Osteoblast (primary cell): ENCODE results near the gene DIP2A. TPM values are rescaled to one million over a fixed set of nuclear protein-coding genes. Genes with fewer than 3 reads are reported as not detected.
A peak's percentile ranks its signal among the peaks of the same experiment; 100 is the strongest.

ENCODE experiments used
- DNase-seq: peaks from one replicate; pipeline ENCODE4 v3.0.0; 2011; ENCODE audit warnings: low spot score, mixed read lengths; ENCODE audit not compliant: insufficient read length; ENCODE audit errors: missing footprints
- H2AFZ ChIP-seq: 2 replicates; pipeline ENCODE4 v1.6.0; 2011; ENCODE audit warnings: mild to moderate bottlenecking, low read length
- H3K27ac ChIP-seq: 2 replicates; pipeline ENCODE4 v1.5.1; 2011; ENCODE audit warnings: mild to moderate bottlenecking, low read depth, low read length, moderate library complexity
- H3K27me3 ChIP-seq: 2 replicates; pipeline ENCODE4 v1.6.0; 2012; ENCODE audit warnings: mild to moderate bottlenecking, control low read depth, inconsistent platforms, low read length, moderate library complexity; ENCODE audit not compliant: insufficient read depth
- H3K36me3 ChIP-seq: 2 replicates; pipeline ENCODE4 v1.5.1; 2011; ENCODE audit warnings: mild to moderate bottlenecking, low read length, control low read depth, moderate library complexity; ENCODE audit not compliant: insufficient read depth
- H3K4me1 ChIP-seq: 2 replicates; pipeline ENCODE4 v1.5.1; 2011; ENCODE audit warnings: mild to moderate bottlenecking, low read length, control low read depth, moderate library complexity; ENCODE audit not compliant: insufficient read depth
- H3K4me2 ChIP-seq: 2 replicates; pipeline ENCODE4 v1.6.0; 2011; ENCODE audit warnings: mild to moderate bottlenecking, low read length; ENCODE audit not compliant: insufficient read depth
- H3K4me3 ChIP-seq: fragments of 200-600 bp; sonication (generic); 3 replicates; pipeline ENCODE4 v1.5.1; 2012; ENCODE audit warnings: mild to moderate bottlenecking, low read length, inconsistent platforms; ENCODE audit not compliant: insufficient read depth
- H3K79me2 ChIP-seq: 2 replicates; pipeline ENCODE4 v1.6.0; 2012; ENCODE audit warnings: mild to moderate bottlenecking, low read length, control low read depth, inconsistent platforms; ENCODE audit not compliant: insufficient read depth
- H3K9me3 ChIP-seq: 2 replicates; pipeline ENCODE4 v1.5.1; 2011; ENCODE audit warnings: low read depth, low read length, control low read depth
- H4K20me1 ChIP-seq: 2 replicates; pipeline ENCODE4 v1.6.0; 2012; ENCODE audit warnings: mild to moderate bottlenecking, low read length, control low read depth; ENCODE audit not compliant: insufficient read depth
- CTCF ChIP-seq: IDR thresholded peaks from 2 replicates; pipeline ENCODE4 v1.5.1; 2011; ENCODE audit warnings: mild to moderate bottlenecking, low read depth, low read length, moderate library complexity; ENCODE audit errors: extremely low read depth
- total RNA-seq: library from RNA; depleted of rRNA; stranded (reverse); fragments of >200 nt; gene quantifications from 2 replicates; pipeline ENCODE4 v1.2.3, GENCODE V29; 2012

DIP2A gene
- total RNA-seq, 1 donor: 22.8 TPM

- Histone ChIP-seq H4K20me1 (no peaks in the 10 kb centered on the region), H2AFZ (no peak overlapping the region), H3K9me3 (no peaks in the 10 kb centered on the region), H3K79me2 (peaks cover 2% of the 10 kb centered on the region), H3K4me2 (no peak overlapping the region), H3K27me3 (no peaks in the 10 kb centered on the region), H3K4me1 (peaks cover 4% of the 10 kb centered on the region), H3K27ac (peak overlapping the region; percentile 34), H3K36me3 (peaks cover 41% of the 10 kb centered on the region), H3K4me3 (no peak overlapping the region)
- peak; percentile 93 for DNase-seq
- no peak for TF ChIP-seq CTCF
Measured at GRCh38 chr21:46509741-46510502, 51.2 kb downstream of the DIP2A start.

- Histone ChIP-seq H2AFZ (no peak overlapping the region), H4K20me1 (peaks cover 7% of the 10 kb centered on the region), H3K4me1 (peaks cover 4% of the 10 kb centered on the region), H3K4me3 (no peak overlapping the region), H3K79me2 (peaks cover 12% of the 10 kb centered on the region), H3K27ac (no peak overlapping the region), H3K27me3 (no peaks in the 10 kb centered on the region), H3K9me3 (no peaks in the 10 kb centered on the region), H3K4me2 (no peak overlapping the region), H3K36me3 (peaks cover 20% of the 10 kb centered on the region)
- DNase-seq: no peak
- TF ChIP-seq CTCF: no peak
Measured at GRCh38 chr21:46515109-46515508, 56.4 kb downstream of the DIP2A start.

GRCh38 chr21:46516068-46516467 is 57.4 kb downstream of the DIP2A start:
- Histone ChIP-seq H3K79me2 (peaks cover 12% of the 10 kb centered on the region), H3K4me3 (no peak overlapping the region), H3K4me2 (no peak overlapping the region), H3K27ac (no peak overlapping the region), H3K36me3 (peaks cover 17% of the 10 kb centered on the region), H2AFZ (no peak overlapping the region), H3K9me3 (no peaks in the 10 kb centered on the region), H4K20me1 (peaks cover 7% of the 10 kb centered on the region), H3K4me1 (peaks cover 4% of the 10 kb centered on the region), H3K27me3 (no peaks in the 10 kb centered on the region)
- DNase-seq: no peak
- no peak for TF ChIP-seq CTCF

- Histone ChIP-seq H3K4me2 (no peak overlapping the region), H3K79me2 (peaks cover 12% of the 10 kb centered on the region), H3K36me3 (peaks cover 4% of the 10 kb centered on the region), H3K4me1 (peaks cover 4% of the 10 kb centered on the region), H3K27me3 (no peaks in the 10 kb centered on the region), H4K20me1 (peaks cover 7% of the 10 kb centered on the region), H2AFZ (no peak overlapping the region), H3K4me3 (no peak overlapping the region), H3K27ac (no peak overlapping the region), H3K9me3 (no peaks in the 10 kb centered on the region)
- no peak for DNase-seq
- TF ChIP-seq CTCF: no peak
Measured at GRCh38 chr21:46517361-46517760, 58.7 kb downstream of the DIP2A start.
